AG04450 (cell line): ENCODE results near the gene DEPP1. TPM values are rescaled to one million over a fixed set of nuclear protein-coding genes. Genes with fewer than 3 reads are reported as not detected.

Experiments
- CTCF ChIA-PET: fragments of 300-600, 350-600 bp; formaldehyde crosslinking; extraction: SDS; loops from one replicate; lab custom pipeline; 2022; ENCODE audit warnings: antibody characterized with exemption, inconsistent platforms; lab: Charles Lee
- POLR2A ChIA-PET: fragments of 350-600 bp; formaldehyde crosslinking; extraction: SDS; loops from one replicate; lab custom pipeline; 2021; ENCODE audit warnings: antibody characterized with exemption, inconsistent platforms; lab: Yijun Ruan, JAX
- DNase-seq: peaks from one replicate; pipeline ENCODE4 v3.0.0-alpha.2; 2011; ENCODE audit warnings: low read depth, low spot score
- H3K27ac ChIP-seq: one replicate; pipeline ENCODE4 v1.5.1; 2012; ENCODE audit warnings: low read depth, low read length, control low read depth
- H3K27me3 ChIP-seq: one replicate; pipeline ENCODE4 v1.6.0; 2012; ENCODE audit warnings: low read length; ENCODE audit not compliant: control insufficient read depth, insufficient read depth
- H3K4me3 ChIP-seq: 2 replicates; pipeline ENCODE4 v1.5.1; 2011; ENCODE audit warnings: mild to moderate bottlenecking, low read depth, low read length, control low read depth
- H3K9me3 ChIP-seq: 2 replicates; pipeline ENCODE4 v1.5.1; 2012; ENCODE audit warnings: low read length; ENCODE audit not compliant: control insufficient read depth, insufficient read depth
- polyA plus RNA-seq: library from polyadenylated mRNA; depleted of rRNA; stranded (reverse); fragments of >200 nt; gene quantifications from 2 replicates; pipeline ENCODE4 v1.2.3, GENCODE V29; 2011
- TF ChIP-seq, protein P1 (sequence below): IDR thresholded peaks from 2 replicates; pipeline ENCODE4 v1.5.1; 2011; ENCODE audit warnings: low read depth, low read length, control low read depth, inconsistent platforms

The DEPP1 gene
- polyA plus RNA-seq, 1 experiment: 31.1 TPM

DNA sequence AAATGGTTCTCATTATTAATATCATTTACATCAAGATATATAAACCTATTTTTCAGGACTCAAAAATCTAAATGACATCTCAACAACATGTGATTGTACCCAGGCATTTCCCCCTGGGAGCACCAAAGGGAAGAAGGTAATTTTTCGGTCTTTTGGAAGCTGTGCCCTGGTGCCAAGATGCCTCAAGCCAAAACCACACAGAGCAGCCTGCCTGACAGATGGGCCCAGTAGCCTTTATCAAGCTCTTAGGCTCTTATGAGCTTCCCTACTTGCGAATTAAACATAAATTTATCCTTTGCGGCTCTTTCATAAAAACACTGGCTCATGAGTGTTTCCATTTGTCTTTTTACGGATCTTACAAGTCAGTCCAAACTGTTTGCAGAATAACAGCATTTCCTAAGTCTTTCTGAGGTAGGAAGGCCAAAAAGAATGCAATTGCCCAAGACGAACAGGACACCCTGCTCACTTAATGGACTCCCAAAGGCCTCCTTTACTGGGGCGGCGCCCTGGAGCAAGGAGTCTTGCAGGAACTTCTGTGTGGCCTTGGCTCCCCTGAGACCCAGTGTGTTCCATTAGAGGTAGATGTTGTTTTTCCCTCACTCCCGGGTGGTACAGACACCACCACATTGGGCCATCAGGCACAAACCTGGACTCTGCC lies 23.1 kb downstream of the DEPP1 start:
- CTCF ChIA-PET: no interaction called here
- TF ChIP-seq, protein P1, sequence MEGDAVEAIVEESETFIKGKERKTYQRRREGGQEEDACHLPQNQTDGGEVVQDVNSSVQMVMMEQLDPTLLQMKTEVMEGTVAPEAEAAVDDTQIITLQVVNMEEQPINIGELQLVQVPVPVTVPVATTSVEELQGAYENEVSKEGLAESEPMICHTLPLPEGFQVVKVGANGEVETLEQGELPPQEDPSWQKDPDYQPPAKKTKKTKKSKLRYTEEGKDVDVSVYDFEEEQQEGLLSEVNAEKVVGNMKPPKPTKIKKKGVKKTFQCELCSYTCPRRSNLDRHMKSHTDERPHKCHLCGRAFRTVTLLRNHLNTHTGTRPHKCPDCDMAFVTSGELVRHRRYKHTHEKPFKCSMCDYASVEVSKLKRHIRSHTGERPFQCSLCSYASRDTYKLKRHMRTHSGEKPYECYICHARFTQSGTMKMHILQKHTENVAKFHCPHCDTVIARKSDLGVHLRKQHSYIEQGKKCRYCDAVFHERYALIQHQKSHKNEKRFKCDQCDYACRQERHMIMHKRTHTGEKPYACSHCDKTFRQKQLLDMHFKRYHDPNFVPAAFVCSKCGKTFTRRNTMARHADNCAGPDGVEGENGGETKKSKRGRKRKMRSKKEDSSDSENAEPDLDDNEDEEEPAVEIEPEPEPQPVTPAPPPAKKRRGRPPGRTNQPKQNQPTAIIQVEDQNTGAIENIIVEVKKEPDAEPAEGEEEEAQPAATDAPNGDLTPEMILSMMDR: no peak
- Histone ChIP-seq H3K27ac (no peak overlapping the region), H3K9me3 (no peaks in the 10 kb centered on the region), H3K4me3 (no peak overlapping the region), H3K27me3 (no peaks in the 10 kb centered on the region)
- POLR2A ChIA-PET: no interaction called here
- no peak for DNase-seq

DNA sequence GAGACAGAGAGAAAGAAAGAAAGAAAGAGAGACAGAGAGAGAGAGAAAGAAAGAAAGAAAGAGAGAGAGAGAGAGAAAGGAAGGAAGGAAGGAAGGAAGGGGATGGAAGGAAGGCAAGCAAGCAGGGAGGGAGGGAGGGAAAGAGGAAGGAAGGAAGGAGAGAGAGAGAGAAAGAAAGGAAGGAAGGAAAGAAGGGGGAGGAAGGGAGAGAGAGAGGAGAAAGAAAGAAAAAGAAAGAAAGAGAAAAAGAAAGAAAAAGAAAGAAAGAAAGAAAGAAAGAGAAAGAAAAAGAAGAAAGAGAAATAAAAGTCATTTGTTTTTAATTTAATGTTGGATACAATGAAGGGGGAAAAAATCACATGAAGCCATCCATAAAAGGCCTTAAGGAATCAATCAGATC lies 23.6 kb downstream of the DEPP1 start:
- TF ChIP-seq, protein P1: no peak
- no peak for DNase-seq
- Histone ChIP-seq H3K27ac (peak overlapping the region; percentile 31), H3K27me3 (no peaks in the 10 kb centered on the region), H3K4me3 (no peak overlapping the region), H3K9me3 (no peaks in the 10 kb centered on the region)
- CTCF ChIA-PET: no interaction called here
- POLR2A ChIA-PET: no interaction called here

DNA sequence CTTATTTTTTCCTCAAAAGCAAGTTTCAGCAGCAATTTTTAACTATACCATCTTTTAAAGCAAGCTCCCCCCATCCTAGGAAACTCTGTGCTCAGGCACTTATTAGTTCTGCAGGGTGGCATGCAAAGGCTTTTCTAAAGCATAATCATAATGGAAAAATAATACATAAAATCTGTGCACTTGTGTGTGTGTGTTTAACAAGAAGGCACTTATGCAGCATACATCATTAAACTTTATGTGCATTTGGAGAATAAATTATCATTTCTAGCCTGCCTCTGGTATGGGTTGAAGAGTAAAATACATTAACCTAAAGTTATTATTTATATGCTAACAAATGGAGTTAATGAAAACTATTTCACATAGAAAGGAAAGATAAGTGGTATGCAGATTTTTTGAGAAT lies 24.6 kb downstream of the DEPP1 start:
- ChIA-PET POLR2A (no interaction called here), CTCF (interaction anchor here (1.6 to 2.2 kb wide), 2 partner anchors 13 to 22 kb away, joined by 5 to 8 read pairs; no protein-coding TSS in a partner anchor)
- Histone ChIP-seq H3K27me3 (no peaks in the 10 kb centered on the region), H3K9me3 (no peaks in the 10 kb centered on the region), H3K27ac (no peak overlapping the region), H3K4me3 (no peak overlapping the region)
- DNase-seq: no peak
- TF ChIP-seq, protein P1: no peak

DNA sequence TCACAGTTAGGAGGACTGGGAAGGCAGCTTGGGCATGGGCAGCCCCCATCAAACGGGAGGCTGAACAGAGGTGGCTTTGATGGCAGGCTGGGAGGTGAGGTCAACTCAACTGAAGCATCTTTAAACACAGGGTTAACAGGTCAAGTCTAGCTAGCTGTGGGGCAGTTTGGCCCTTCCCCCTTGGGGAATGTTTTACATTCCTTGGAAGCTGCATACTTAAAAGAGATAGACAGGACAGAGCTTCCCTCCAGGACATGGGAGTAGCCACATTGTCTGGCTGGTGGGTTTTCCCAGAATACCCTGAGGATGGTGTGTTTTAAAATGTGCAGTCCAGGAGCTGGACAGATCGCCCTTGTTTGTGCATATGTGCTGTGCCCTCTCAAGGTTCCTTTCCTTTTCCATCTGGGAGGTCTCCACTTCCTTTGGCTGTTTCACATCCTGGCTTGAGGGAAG lies 25.8 kb downstream of the DEPP1 start:
- no peak overlapping the region for H3K4me3 ChIP-seq
- ChIA-PET CTCF (interaction anchor here (0.8 to 2.2 kb wide), 3 partner anchors 14 to 21 kb away, joined by 3 to 8 read pairs (median 5); no protein-coding TSS in a partner anchor), POLR2A (interaction anchor here (1.6 kb wide), 1 partner anchor 28 kb away, joined by 3 read pairs; no protein-coding TSS in a partner anchor)
- peaks cover 2% of the 10 kb centered on the region for H3K27me3 ChIP-seq
- TF ChIP-seq, protein P1: no peak
- H3K9me3 ChIP-seq: no peaks in the 10 kb centered on the region
- H3K27ac ChIP-seq: no peak overlapping the region
- no peak for DNase-seq

DNA sequence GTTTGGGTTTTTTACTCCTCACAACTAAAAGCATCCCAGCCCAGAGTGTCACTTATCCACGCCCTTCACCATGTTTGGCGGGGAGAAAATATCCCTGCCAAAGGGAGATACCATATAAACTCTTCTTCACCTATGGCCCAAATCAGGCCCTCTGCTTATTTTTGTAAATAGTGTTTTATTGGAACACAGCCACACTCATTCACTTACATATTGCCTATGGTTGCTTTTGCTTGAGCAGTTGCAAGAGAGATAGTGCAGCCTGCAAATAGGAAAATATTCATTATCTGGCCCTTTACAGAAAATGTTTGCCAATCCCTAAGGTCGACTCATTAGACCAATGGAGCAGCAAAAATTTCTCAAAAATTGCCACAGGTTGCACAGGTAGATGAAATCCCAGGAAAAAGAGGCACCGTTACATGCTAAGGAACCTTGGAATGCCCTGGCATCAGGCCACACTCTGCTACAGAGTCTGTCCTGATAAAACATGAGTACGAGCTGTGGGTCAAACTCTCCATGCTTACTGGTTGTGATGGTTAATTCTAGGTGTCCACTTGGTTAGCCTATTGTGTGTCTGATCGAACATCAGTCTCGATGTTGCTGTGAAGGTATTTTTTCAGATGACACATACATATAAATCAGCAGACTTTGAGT lies 26.9 kb downstream of the DEPP1 start:
- DNase-seq: no peak
- ChIA-PET CTCF (interaction anchor here (0.8 to 2.2 kb wide), 2 partner anchors 15 to 20 kb away, joined by 3 to 8 read pairs; no protein-coding TSS in a partner anchor), POLR2A (interaction anchor here (1.6 kb wide), 1 partner anchor 29 kb away, joined by 3 read pairs; no protein-coding TSS in a partner anchor)
- Histone ChIP-seq H3K27ac (no peak overlapping the region), H3K9me3 (no peaks in the 10 kb centered on the region), H3K4me3 (no peak overlapping the region), H3K27me3 (peaks cover 2% of the 10 kb centered on the region)
- TF ChIP-seq, protein P1: no peak
